NCI-H2171 (cell line): ENCODE data around the gene CITED4.

ENCODE experiments used
- DNase-seq: peaks from one replicate; lab custom pipeline; 2025; lab: John Stamatoyannopoulos, UW

Gene CITED4

DNA sequence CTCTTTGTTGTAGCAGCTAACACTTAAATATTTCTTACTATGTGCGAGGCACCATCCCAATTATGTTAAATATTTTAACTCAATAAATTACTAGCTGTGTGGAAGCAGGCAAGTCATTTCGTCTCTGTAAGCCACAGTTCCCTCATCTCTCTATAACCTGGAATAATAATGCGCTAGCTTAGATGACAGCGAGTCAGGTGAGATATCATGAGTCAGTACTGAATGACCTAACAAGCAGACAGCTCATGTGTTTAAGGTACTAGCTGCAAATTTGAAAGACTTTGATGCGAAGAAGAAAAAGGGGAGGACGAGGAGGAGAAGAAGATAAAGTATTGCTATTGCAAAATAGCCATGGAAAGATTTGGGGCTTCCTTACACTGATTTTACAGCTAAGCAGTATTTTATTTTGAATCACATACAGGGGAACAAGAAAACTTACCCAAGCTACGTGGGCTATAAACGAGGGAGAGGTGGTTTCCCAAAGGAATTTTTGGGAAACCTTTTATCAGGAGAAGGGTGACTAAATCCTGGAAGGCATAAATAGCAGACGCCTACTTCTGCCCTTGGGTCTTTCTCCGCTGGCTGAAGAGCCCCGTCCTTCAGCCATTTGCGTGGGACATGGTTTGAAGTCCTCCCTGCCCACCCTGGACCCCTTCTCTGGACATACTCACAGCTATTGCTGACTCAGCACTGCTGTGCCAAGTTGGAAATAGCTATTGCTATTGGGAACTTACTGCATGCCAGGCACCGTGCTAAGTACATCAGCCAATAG, 8.9 kb downstream of the CITED4 start:
- DNase-seq = no peak

- no peak for DNase-seq
Measured at GRCh38 chr1:40851643-40852042, 10.5 kb downstream of the CITED4 start.

GRCh38 chr1:40849801-40850592, 12.2 kb downstream of the CITED4 start:
- peak; percentile 39 for DNase-seq

GRCh38 chr1:40848530-40849189, 13.5 kb downstream of the CITED4 start:
- peak; percentile 43 for DNase-seq

DNA sequence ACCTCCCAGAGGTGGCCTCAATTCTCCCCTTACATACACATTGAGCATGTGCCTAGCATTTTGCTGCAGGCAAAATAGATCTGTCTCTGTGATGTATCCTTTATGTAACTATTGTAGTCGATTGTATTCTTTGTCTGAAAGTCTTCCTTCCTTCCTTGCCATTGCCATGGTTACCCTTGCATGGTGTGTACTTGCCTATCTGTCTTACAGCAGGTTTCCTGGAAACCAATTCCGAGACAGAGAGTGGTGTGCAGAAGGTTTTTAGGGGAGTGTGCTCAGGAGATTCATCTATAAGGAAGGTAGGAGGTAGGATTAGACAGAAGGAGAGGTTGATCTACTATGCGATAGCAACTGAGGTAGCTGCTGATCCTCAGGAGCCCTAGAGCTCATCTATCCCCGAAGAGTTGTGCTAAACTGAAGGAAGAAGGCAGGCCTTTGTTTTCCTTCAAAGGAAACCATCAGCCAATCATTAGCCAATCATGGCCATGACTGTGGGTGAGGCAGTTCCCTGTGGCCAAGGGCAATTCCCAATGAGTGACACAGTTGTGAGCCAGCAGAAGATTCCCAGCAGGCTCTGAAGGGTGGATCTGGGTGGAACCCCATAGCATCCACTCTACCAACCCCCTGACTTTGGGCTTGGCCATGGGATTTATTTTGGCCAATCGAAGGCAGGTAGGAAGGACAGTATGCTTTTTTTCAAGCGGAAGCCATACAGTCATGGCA, 15.0 kb downstream of the CITED4 start:
- no peak for DNase-seq

- no peak for DNase-seq
Measured at GRCh38 chr1:40845895-40846294, 16.3 kb downstream of the CITED4 start.

GRCh38 chr1:40844887-40845878, 17.0 kb downstream of the CITED4 start:
- DNase-seq = no peak

DNA sequence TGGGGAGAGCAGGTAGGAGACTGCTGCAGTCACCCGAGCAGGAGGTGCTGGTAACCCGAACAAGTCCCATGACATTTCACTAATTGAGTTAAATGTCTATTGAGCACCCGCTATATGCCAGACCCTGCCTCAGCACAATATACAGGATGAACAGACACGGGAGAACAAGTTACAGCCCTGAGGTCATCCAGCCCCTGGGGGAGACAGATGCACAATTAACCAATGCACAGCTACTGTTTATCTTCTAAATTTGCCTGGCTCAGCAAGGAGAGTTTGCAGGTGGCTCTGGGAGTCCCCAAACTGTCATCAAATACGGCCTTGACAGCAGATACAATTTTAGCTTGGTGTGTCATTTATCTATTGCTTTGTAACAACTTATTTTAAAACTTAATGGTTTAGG, 18.1 kb downstream of the CITED4 start:
- peak; percentile 34 for DNase-seq

DNA sequence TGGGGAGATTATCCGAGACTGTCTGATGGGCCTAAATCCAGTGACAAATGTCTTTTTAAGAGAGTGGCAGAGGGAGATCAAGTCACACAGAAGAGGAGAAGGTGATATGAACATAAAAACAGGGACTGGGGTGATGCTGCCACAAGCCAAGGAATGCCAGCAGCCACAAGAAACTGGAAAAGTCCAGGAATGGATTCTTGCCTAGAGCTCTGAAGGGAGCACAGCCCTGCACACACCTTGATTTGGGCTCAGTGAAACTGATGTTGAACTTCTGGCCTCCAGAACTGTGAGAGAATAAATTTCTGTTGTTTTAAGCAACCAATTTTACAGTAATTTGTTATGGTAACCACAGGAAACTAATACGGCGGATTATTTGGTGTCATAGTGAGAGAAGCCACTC, 19.5 kb downstream of the CITED4 start:
- DNase-seq = no peak

- no peak for DNase-seq
Measured at GRCh38 chr1:40842207-40842606, 20.0 kb downstream of the CITED4 start.

GRCh38 chr1:40841602-40842001, 20.6 kb downstream of the CITED4 start:
- no peak for DNase-seq

- DNase-seq = no peak
Measured at GRCh38 chr1:40840526-40841323, 21.4 kb downstream of the CITED4 start.

GRCh38 chr1:40839943-40840335, 22.2 kb downstream of the CITED4 start:
- no peak for DNase-seq

GRCh38 chr1:40838980-40839942, 22.9 kb downstream of the CITED4 start:
- DNase-seq = no peak

- no peak for DNase-seq
Measured at GRCh38 chr1:40838045-40838979, 23.9 kb downstream of the CITED4 start.

DNA sequence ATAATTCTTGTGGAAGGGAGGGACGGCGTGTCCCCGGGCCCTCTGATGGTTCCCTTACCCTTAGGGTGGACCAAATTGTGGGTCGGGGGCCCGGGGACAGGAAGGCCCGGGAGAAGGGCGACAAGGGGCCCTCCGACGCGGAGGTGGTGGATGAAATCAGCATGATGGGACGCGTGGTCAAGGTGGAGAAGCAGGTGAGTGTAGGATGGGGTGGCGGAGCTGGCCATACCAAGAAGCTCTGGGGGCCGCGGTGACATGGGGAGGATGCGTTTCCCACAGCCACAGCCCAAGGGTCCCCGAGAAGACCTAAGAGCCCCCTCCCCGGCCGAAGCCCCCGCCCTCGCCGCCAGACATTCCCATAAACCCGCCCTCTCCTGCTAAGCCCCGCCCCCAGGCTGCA, 24.6 kb downstream of the CITED4 start:
- DNase-seq = no peak

- DNase-seq = no peak
Measured at GRCh38 chr1:40836283-40836682, 25.9 kb downstream of the CITED4 start.
